Nucleus accumbens (tissue), 56 donors: ENCODE results near the gene MTA2.
"Not testable (repeated sequence)": the region's sequence is repeated elsewhere in the genome, so short reads cannot be mapped to it uniquely, and the experiment has no call there.

Source experiments
- DNase-seq, 56 donors: peaks; one replicate each; lab custom pipeline; 2025; lab: John Stamatoyannopoulos, UW

Gene MTA2

GRCh38 chr11:62552485-62553079 is 49.1 kb downstream of the MTA2 start:
- no peak for DNase-seq

GRCh38 chr11:62550478-62550877 is 51.2 kb downstream of the MTA2 start:
- not testable (repeated sequence) for DNase-seq

GRCh38 chr11:62548545-62549335 is 52.9 kb downstream of the MTA2 start:
- no peak for DNase-seq

GRCh38 chr11:62547691-62548281 is 53.9 kb downstream of the MTA2 start:
- DNase-seq: no peak

GRCh38 chr11:62546929-62547625 is 54.6 kb downstream of the MTA2 start:
- no peak for DNase-seq

GRCh38 chr11:62546244-62546928 is 55.3 kb downstream of the MTA2 start, which contains the start of gene AHNAK:
Gene AHNAK (minus strand): TSS chr11:62546806. CDS start chr11:62536098, 10,708 bp downstream.
- DNase-seq: peak in 13 of 56 donors; percentile 16 to 65 (median 33)

- peak in 30 of 56 donors; percentile 17 to 78 (median 44) for DNase-seq
These were observed 56.0 kb downstream of the MTA2 start for GRCh38 chr11:62545437-62546243.

- no peak for DNase-seq
These were observed 56.9 kb downstream of the MTA2 start for GRCh38 chr11:62544581-62545436.

GRCh38 chr11:62543680-62544444 is 57.8 kb downstream of the MTA2 start:
- no peak for DNase-seq
